IPS-15b (cell line): Measurements from ENCODE around the gene LEMD3.

Experiments used
- H3K27me3 ChIP-seq: one replicate; pipeline ENCODE4 v1.6.1; 2013; ENCODE audit warnings: low read length; ENCODE audit not compliant: control insufficient read depth, insufficient read depth
- H3K36me3 ChIP-seq: one replicate; pipeline ENCODE4 v1.6.1; 2013; ENCODE audit warnings: low read length; ENCODE audit not compliant: control insufficient read depth, insufficient read depth
- H3K4me1 ChIP-seq: one replicate; pipeline ENCODE4 v1.6.1; 2013; ENCODE audit warnings: mild to moderate bottlenecking, low read length; ENCODE audit not compliant: control insufficient read depth, insufficient read depth
- H3K4me3 ChIP-seq: one replicate; pipeline ENCODE4 v1.5.1; 2013; ENCODE audit warnings: low read depth, low read length
- H3K9ac ChIP-seq: one replicate; pipeline ENCODE4 v1.6.1; 2013; ENCODE audit warnings: low read depth, mild to moderate bottlenecking, low read length
- H3K9me3 ChIP-seq: one replicate; pipeline ENCODE4 v1.6.1; 2013; ENCODE audit warnings: mild to moderate bottlenecking, low read length; ENCODE audit not compliant: control insufficient read depth, insufficient read depth

The LEMD3 gene

GRCh38 chr12:65196762-65197567 lies 27.6 kb downstream of the LEMD3 start:
- peaks cover 11% of the 10 kb centered on the region for H3K4me1 ChIP-seq
- no peak overlapping the region for H3K9ac ChIP-seq
- H3K36me3 ChIP-seq: no peaks in the 10 kb centered on the region
- H3K27me3 ChIP-seq: no peaks in the 10 kb centered on the region
- no peaks in the 10 kb centered on the region for H3K9me3 ChIP-seq
- no peak overlapping the region for H3K4me3 ChIP-seq

DNA sequence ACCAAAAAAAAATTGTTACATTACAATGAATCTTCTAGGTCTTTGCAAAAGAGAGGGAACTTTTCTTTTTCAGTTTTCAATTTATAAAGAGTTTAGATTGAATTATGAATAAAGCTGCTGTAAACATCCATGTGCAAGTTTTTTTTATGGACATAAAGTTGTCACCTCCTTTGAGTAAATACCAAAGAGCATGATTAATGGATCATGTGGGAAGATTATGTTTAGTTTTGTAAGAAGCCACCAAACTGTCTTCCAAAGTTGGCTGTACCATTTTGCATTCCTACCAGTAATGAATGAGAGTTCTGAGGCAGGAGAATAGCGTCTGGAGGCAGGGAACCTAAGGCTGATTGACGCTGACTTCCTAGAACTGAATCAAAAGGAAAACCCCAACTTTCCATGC lies 30.2 kb downstream of the LEMD3 start:
- Histone ChIP-seq H3K9me3 (no peaks in the 10 kb centered on the region), H3K4me1 (peaks cover 11% of the 10 kb centered on the region), H3K27me3 (no peaks in the 10 kb centered on the region), H3K36me3 (no peaks in the 10 kb centered on the region), H3K9ac (no peak overlapping the region), H3K4me3 (no peak overlapping the region)

GRCh38 chr12:65200007-65200665 lies 30.8 kb downstream of the LEMD3 start:
- no peaks in the 10 kb centered on the region for H3K9me3 ChIP-seq
- H3K4me1 ChIP-seq: peaks cover 8% of the 10 kb centered on the region
- H3K9ac ChIP-seq: no peak overlapping the region
- H3K27me3 ChIP-seq: no peaks in the 10 kb centered on the region
- no peaks in the 10 kb centered on the region for H3K36me3 ChIP-seq
- H3K4me3 ChIP-seq: no peak overlapping the region

DNA sequence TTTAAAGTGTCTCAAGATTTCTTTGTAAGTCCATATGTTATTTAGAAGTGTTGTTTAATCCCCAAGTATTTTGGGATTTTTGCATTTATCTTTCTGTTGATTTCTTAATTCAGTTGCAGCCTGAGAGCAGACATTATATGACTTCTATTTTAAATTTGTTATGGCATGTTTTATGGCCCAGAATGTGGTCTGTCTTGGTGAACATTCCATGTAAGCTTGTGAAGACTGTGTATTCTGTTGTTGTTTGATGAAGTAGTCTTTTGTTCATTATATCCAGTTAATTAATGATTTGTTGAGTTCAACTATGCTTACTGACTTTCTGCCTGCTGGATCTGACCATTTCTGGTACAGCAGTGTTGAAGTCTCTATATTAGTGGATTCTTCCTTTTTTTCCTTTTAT lies 34.0 kb downstream of the LEMD3 start:
- Histone ChIP-seq H3K9me3 (no peaks in the 10 kb centered on the region), H3K4me1 (no peaks in the 10 kb centered on the region), H3K9ac (no peak overlapping the region), H3K4me3 (no peak overlapping the region), H3K36me3 (no peaks in the 10 kb centered on the region), H3K27me3 (no peaks in the 10 kb centered on the region)

DNA sequence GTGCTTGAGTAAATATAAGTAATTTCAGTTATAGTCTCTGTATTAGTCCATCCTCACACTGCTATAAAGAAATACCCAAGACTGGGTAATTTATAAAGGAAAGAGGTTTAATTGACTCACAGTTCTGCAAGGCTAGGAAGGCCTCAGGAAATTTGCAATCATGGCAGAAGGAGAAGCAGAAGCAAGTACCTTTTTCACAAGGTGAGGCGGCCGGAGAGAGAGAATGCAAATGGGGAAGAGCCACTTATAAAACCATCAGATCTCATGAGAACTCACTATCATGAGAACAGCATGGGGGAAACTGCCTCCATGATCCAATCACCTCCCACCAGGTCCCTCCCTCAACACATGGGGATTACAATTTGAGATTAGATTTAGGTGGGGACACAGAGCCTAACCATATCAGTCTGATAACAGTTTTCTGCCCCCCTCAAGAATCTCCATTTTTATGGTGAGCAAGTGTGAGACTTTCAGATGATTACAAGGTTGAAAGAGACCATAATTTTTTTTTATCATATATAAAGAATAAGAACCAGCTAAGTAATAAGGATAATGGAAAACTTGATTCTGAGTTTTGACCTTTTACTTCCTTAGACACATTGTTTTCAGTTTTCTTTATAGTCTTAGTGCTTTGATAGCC lies 35.6 kb downstream of the LEMD3 start:
- H3K36me3 ChIP-seq: no peaks in the 10 kb centered on the region
- no peak overlapping the region for H3K9ac ChIP-seq
- no peak overlapping the region for H3K4me3 ChIP-seq
- H3K9me3 ChIP-seq: no peaks in the 10 kb centered on the region
- H3K4me1 ChIP-seq: no peaks in the 10 kb centered on the region
- no peaks in the 10 kb centered on the region for H3K27me3 ChIP-seq

GRCh38 chr12:65205886-65206285 lies 36.5 kb downstream of the LEMD3 start:
- no peaks in the 10 kb centered on the region for H3K4me1 ChIP-seq
- H3K9ac ChIP-seq: no peak overlapping the region
- H3K27me3 ChIP-seq: no peaks in the 10 kb centered on the region
- H3K4me3 ChIP-seq: no peak overlapping the region
- H3K9me3 ChIP-seq: no peaks in the 10 kb centered on the region
- no peaks in the 10 kb centered on the region for H3K36me3 ChIP-seq

DNA sequence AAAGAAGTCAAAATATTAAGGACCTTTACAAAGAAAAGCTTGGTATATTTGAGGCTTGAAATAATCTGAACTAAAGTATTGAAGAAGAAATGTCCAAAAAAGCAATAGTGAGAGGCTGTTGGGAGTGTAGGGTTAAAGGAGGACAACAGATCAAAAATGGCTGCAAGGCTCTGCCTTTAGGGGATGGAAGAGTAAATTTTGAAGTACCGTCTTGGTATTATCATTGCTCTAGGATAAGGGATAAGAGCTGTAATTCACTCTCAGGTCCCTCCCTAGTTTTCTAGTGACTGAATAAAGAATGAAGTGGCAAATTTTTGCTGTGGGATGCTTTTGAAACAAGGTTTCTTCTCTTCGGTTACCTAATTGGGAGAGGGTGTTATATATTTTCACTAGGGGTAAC lies 38.7 kb downstream of the LEMD3 start:
- no peaks in the 10 kb centered on the region for H3K27me3 ChIP-seq
- no peak overlapping the region for H3K9ac ChIP-seq
- H3K36me3 ChIP-seq: no peaks in the 10 kb centered on the region
- H3K4me3 ChIP-seq: no peak overlapping the region
- no peaks in the 10 kb centered on the region for H3K9me3 ChIP-seq
- no peaks in the 10 kb centered on the region for H3K4me1 ChIP-seq

GRCh38 chr12:65208964-65209654 lies 39.7 kb downstream of the LEMD3 start:
- Histone ChIP-seq H3K27me3 (no peaks in the 10 kb centered on the region), H3K4me1 (no peaks in the 10 kb centered on the region), H3K36me3 (no peaks in the 10 kb centered on the region), H3K9me3 (no peaks in the 10 kb centered on the region), H3K9ac (no peak overlapping the region), H3K4me3 (no peak overlapping the region)

GRCh38 chr12:65209655-65210043 lies 40.3 kb downstream of the LEMD3 start:
- H3K9ac ChIP-seq: no peak overlapping the region
- H3K27me3 ChIP-seq: no peaks in the 10 kb centered on the region
- H3K4me1 ChIP-seq: no peaks in the 10 kb centered on the region
- H3K36me3 ChIP-seq: no peaks in the 10 kb centered on the region
- H3K9me3 ChIP-seq: no peaks in the 10 kb centered on the region
- H3K4me3 ChIP-seq: no peak overlapping the region

DNA sequence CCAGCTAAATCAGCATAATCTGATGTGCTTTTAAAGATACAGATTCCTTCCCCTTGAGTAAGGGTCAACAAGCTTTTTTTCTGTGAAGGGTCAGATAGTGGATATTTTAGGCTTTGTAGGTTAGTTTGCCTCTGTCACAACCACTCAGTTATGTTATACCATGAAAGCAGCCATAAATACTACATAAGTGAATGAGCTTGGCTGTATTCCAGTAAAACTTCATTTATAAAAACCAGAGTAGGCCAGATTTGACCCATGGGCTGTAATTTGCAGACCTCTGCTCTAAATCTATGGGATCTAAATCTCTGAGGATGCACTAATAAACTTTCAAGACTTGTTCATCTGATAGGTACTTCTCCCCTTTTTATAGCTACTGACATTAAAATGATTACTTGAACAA lies 47.7 kb downstream of the LEMD3 start:
- no peak overlapping the region for H3K9ac ChIP-seq
- H3K9me3 ChIP-seq: no peaks in the 10 kb centered on the region
- H3K27me3 ChIP-seq: no peaks in the 10 kb centered on the region
- peaks cover 2% of the 10 kb centered on the region for H3K36me3 ChIP-seq
- no peaks in the 10 kb centered on the region for H3K4me1 ChIP-seq
- no peak overlapping the region for H3K4me3 ChIP-seq

- Histone ChIP-seq H3K4me3 (no peak overlapping the region), H3K36me3 (peaks cover 2% of the 10 kb centered on the region)
These were observed 51.4 kb downstream of the LEMD3 start for GRCh38 chr12:65220761-65221160.

More at GRCh38 chr12:65220761-65221160, 51.4 kb downstream of the LEMD3 start:
- Histone ChIP-seq H3K4me1 (no peaks in the 10 kb centered on the region), H3K9ac (no peak overlapping the region), H3K27me3 (no peaks in the 10 kb centered on the region), H3K9me3 (no peaks in the 10 kb centered on the region)
